RCC 7860 (cell line): Measurements from ENCODE around the gene RASSF10.
"Not testable (repeated sequence)": the region's sequence is repeated elsewhere in the genome, so short reads cannot be mapped to it uniquely, and the experiment has no call there.

Source experiments
- DNase-seq: peaks from one replicate; pipeline ENCODE4 v3.0.0-alpha.2; 2015; ENCODE audit warnings: low spot score
- FAIRE-seq: peaks from 2 replicates; lab custom pipeline; 2012; peaks lifted over from hg19 to GRCh38; lab: Jason Lieb, UNC

RASSF10 gene

GRCh38 chr11:13016415-13016814 lies 7.3 kb downstream of the RASSF10 start:
- DNase-seq (no peak), FAIRE-seq (no peak)

GRCh38 chr11:13019313-13019712 lies 10.2 kb downstream of the RASSF10 start:
- DNase-seq (no peak), FAIRE-seq (no peak)

GRCh38 chr11:13023423-13023822 lies 14.3 kb downstream of the RASSF10 start:
- FAIRE-seq (no peak), DNase-seq (no peak)

GRCh38 chr11:13026722-13027121 lies 17.6 kb downstream of the RASSF10 start:
- FAIRE-seq, result no peak
- DNase-seq, result no peak

- DNase-seq, result no peak
- FAIRE-seq, result no peak
Measured at GRCh38 chr11:13028322-13028721, 19.2 kb downstream of the RASSF10 start.

GRCh38 chr11:13029872-13030271 lies 20.8 kb downstream of the RASSF10 start:
- DNase-seq (no peak), FAIRE-seq (no peak)

GRCh38 chr11:13030857-13031256 lies 21.7 kb downstream of the RASSF10 start:
- DNase-seq (no peak), FAIRE-seq (no peak)

- no peak for FAIRE-seq
- DNase-seq, result no peak
Measured at GRCh38 chr11:13031349-13031748, 22.2 kb downstream of the RASSF10 start.

GRCh38 chr11:13033760-13034533 lies 24.8 kb downstream of the RASSF10 start:
- FAIRE-seq, result no peak

GRCh38 chr11:13035711-13036110 lies 26.6 kb downstream of the RASSF10 start:
- no peak for DNase-seq
- no peak for FAIRE-seq

More at GRCh38 chr11:13033760-13034533, 24.8 kb downstream of the RASSF10 start:
- DNase-seq, result no peak

GRCh38 chr11:13036235-13036634 lies 27.1 kb downstream of the RASSF10 start:
- FAIRE-seq, result no peak
- no peak for DNase-seq

GRCh38 chr11:13038366-13038765 lies 29.2 kb downstream of the RASSF10 start:
- FAIRE-seq, result no peak
- no peak for DNase-seq

- FAIRE-seq, result no peak
- no peak for DNase-seq
Measured at GRCh38 chr11:13039126-13039525, 30.0 kb downstream of the RASSF10 start.

GRCh38 chr11:13040969-13041561 lies 31.9 kb downstream of the RASSF10 start:
- no peak for DNase-seq
- FAIRE-seq, result no peak

GRCh38 chr11:13042873-13043342 lies 33.8 kb downstream of the RASSF10 start:
- FAIRE-seq, result no peak
- no peak for DNase-seq

GRCh38 chr11:13043912-13044628 lies 35.0 kb downstream of the RASSF10 start:
- FAIRE-seq (no peak), DNase-seq (no peak)

GRCh38 chr11:13045089-13045488 lies 36.0 kb downstream of the RASSF10 start:
- not testable (repeated sequence) for DNase-seq, FAIRE-seq

GRCh38 chr11:13045734-13046133 lies 36.6 kb downstream of the RASSF10 start:
- FAIRE-seq (no peak), DNase-seq (no peak)

- DNase-seq (no peak), FAIRE-seq (no peak)
Measured at GRCh38 chr11:13046637-13047570, 37.8 kb downstream of the RASSF10 start.

- FAIRE-seq, result no peak
- no peak for DNase-seq
Measured at GRCh38 chr11:13047884-13048283, 38.8 kb downstream of the RASSF10 start.

GRCh38 chr11:13051257-13051656 lies 42.1 kb downstream of the RASSF10 start:
- FAIRE-seq, result no peak

More at GRCh38 chr11:13051257-13051656, 42.1 kb downstream of the RASSF10 start:
- no peak for DNase-seq
